Hematopoietic multipotent progenitor cell treated with erythropoietin and hydrocortisone succinate and interleukin-3 and kit ligand, for 8 days (in vitro differentiated cells): Measurements from ENCODE around the gene ARHGEF28.

Experiments
- DNase-seq: peaks from one replicate; pipeline ENCODE4 v3.0.0-alpha.2; 2015

Gene ARHGEF28

GRCh38 chr5:73619606-73620333 lies 6.2 kb upstream of the ARHGEF28 start:
- no peak for DNase-seq

DNA sequence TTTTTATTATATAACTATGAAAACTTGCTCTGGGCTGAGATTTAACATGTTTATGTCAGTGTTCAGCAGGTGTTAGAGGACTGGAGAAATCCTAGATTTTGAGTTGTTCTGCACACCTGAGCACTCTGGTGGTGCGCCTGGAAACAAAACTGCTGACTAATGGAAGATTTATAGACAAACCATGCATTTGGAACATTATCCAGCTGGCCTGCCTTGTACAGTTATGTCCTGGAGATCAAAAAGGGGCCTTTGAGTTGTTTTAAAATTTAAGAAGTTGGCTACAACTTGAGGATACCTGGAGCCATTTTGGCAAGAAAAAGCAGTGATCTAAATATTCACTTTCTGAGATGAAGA lies 5.7 kb upstream of the ARHGEF28 start:
- no peak for DNase-seq

GRCh38 chr5:73623060-73623459 lies 2.9 kb upstream of the ARHGEF28 start:
- DNase-seq, result no peak

GRCh38 chr5:73623901-73624404 lies 2.0 kb upstream of the ARHGEF28 start:
- no peak for DNase-seq

DNA sequence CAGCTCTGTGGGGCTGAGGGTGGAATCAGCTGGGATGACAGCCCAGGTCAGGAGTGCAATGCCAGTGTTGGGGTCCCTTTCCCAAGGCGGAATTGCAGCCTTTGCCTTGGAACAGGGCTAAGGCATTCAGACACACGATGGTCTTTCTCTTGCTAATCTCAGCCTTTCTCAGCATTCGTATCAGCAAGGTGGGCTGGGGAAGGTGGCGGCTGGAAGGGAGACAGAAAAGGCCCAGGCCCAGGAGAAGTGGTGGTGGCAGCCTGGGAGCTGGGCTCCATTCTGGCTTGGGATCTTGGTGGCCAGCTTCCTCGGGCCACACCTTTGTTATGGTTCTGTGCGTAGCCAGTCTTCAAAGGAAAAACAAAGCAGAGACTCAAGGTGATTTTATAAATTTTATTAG lies 1.1 kb upstream of the ARHGEF28 start:
- no peak for DNase-seq

GRCh38 chr5:73625372-73625943 lies 538 bp upstream of the ARHGEF28 start:
- DNase-seq, result no peak

- DNase-seq, result no peak
These were observed 868 bp downstream of the ARHGEF28 start for GRCh38 chr5:73626814-73627313.

DNA sequence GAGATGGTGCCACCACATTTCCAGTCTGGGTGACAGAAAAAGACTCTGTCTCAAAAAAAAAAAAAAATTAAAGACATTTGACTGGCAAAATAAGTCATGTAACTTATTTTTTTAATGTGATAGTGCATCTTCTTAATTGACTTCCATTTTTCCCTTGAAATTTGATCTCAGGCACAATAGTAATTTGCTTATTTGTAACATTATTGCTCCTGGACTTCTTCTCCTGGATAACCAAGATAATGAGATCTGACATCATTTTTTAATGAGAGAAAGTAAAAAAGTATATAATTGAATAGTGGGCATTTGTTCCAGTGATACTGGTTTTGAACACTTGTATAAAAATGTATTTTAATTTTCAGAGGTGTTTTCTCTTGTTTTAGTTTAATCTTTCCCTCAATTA lies 3.5 kb downstream of the ARHGEF28 start:
- no peak for DNase-seq

DNA sequence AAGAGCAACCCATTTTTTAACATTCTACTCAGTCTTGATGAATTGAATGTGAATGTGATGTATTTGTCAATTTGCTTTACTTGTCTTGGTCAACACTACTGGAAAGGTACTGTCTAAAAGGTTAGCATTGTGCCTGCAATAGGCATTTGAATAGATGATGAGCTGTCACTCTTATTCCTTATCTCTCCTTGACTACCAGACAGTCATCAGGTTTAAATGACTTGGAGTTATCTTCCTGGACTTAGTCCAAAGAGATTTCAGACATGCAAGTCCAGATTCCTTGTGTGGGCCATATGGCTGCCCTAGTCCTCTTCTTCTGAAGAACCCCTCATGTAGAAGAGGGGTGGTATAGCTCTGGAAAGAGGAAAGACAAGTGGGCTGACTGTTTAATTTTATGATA lies 4.8 kb downstream of the ARHGEF28 start:
- no peak for DNase-seq

- DNase-seq, result no peak
These were observed 5.5 kb downstream of the ARHGEF28 start for GRCh38 chr5:73631500-73631899.

- DNase-seq, result peak; percentile 3
These were observed 7.1 kb downstream of the ARHGEF28 start for GRCh38 chr5:73633060-73633459.

- no peak for DNase-seq
These were observed 10.4 kb downstream of the ARHGEF28 start for GRCh38 chr5:73636408-73636807.

DNA sequence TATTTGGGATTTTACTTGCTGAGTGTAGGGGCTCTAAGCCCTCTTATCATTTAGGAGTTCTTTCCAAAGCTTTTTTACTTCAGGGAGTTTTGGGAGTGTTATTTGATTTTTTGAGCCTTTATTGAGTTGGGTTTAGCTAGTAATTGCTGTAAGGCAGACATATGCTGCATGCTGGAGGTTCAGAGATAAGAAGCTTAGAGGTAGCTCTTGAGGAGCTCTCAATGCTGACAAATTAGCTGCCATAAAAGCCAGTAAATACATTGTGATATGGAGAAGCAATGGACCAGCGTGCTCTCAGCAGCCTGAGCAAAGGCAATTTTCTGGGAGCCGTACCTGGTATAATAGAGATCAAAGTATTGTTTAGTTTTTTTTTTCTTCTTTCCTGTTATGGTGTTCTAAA lies 11.6 kb downstream of the ARHGEF28 start:
- DNase-seq, result no peak

- no peak for DNase-seq
These were observed 12.5 kb downstream of the ARHGEF28 start for GRCh38 chr5:73638344-73639095.

- no peak for DNase-seq
These were observed 14.9 kb downstream of the ARHGEF28 start for GRCh38 chr5:73640861-73641320.

DNA sequence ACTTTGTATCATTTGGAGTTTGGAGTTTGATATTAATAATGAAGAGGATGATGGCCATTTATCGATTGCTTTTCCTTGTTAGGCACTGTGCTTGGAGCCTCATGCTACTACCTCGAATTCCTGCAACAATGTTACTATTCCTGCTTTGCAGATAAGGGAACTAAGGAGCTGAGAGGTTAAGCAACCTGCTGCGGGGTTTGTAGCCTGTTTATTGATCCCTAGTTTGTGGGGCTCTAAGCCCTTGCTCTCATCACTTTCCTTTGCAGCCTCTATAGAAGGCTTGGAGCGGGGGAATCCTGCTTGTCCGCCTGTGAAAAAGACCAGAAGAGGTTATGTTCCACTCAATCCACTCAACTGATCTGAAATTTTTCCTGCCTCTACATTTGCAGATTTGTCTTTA lies 15.8 kb downstream of the ARHGEF28 start:
- no peak for DNase-seq

- no peak for DNase-seq
These were observed 16.3 kb downstream of the ARHGEF28 start for GRCh38 chr5:73642344-73642743.

DNA sequence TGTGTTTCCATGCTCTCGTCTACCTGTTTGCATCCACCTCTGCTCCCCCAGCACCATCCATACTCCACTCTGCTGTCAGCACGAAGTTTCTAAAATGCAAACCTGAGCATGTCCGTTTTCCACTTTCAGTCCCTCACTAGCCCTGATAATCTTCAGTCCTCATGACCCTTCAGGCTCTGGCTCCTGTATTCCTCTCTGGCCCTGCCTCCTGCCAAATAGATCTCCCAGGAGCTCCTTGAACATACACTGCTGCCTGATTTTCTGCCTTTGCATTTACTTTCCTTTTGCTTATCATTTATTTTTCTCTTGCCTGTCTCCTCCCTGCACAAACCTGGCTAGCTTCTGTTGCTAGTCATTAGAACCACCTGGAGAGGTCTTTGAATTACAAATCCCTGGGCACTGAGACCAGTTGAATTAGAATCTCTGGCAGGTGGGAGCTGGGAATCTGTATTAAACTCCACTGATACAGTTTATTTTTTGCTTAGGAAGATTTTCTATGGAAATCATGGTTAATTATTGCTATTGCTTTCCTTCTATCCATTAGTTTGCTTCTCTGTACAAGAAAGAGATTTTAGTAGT lies 18.5 kb downstream of the ARHGEF28 start:
- DNase-seq, result no peak

DNA sequence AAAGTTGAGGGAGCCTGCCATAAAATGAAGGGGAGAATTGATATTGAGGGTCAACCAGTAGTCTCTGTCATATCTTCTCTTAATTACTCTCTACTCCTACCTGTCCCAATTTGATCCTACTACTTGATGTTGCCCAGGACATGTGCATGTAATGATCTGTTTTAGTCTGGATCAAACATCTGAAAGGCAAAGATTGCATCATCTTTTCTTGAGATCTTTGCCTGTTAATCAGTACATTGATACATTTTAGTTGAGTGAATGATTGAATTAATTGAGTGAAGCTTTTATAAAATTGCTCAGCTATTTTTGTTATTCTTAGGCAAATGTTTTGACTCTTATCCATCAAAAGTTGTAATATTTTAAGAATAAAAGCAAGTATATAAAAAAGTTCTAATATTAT lies 21.7 kb downstream of the ARHGEF28 start:
- no peak for DNase-seq

DNA sequence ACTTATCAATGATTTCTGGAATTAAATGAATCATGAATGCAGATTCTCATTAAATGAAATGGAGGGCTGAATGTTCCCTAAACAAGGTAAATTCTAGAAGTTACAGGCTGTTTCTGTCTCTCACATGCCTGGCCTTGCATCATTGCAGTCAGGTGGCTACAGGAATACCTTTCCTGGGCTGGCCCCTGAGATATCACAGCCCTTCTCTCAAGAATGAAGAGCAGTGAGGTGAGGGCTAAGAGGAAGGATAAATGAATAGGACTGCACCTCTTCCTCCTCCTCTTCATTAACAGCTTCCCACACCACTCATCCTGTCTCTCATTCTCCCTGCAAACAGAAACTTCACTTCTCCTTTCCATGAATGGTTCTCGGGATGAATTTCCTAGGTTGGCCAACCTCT lies 22.5 kb downstream of the ARHGEF28 start:
- no peak for DNase-seq

DNA sequence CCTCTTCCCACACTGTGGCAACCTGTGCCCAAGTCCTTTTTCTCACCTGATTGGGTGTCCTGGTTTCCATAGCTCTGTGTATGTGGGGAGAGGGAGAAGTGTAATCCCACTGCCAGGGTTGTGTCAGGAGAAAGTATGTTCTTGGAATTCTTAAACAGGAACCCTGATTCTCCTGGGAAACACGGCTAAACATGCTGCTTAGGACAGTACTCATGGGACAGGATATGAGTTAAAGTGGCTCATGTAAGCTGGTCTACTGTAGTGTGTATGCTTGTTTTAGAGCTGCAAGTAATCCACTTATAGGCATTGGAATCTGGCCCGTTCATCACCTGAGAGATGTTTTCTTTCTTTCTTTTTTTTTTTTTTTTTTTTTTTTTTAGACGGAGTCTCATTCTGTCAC lies 23.9 kb downstream of the ARHGEF28 start:
- DNase-seq, result no peak

GRCh38 chr5:73652391-73652790 lies 26.4 kb downstream of the ARHGEF28 start:
- DNase-seq, result no peak

DNA sequence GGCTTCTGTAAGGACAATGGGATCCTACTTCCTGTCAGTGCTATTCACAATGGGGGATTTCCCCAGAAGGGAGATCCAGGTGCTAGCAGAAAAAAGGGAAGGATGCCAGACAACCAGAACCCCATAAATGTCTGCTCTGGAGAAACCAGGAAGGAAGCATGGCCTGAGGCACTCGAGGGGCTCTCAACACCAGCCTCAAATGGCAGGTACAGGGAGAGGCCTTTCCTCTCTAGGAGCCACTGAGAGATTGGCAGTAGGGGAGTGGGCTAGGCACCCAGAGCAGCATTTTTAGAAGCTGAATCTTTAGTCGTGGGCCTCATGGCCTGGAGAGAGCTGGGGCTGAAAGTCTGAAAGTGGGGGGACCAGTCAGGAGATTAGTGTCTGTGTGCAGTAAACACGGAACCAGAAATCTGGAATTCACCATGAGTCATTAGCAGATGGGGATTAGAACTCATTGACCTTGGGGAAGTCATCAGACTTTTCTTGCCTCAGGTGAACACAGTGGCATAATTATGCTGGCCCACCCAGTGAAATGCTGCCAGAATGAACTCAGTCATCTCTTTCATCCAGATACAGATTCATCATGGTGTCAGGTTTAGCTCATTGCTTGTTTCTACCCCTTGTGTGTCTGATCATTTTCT lies 28.3 kb downstream of the ARHGEF28 start:
- DNase-seq, result no peak
